ENCODE measurements around the gene INCENP.
"Not testable (repeated sequence)": the region's sequence is repeated elsewhere in the genome, so short reads cannot be mapped to it uniquely, and the experiment has no call there.

The INCENP gene

GRCh38 chr11:62171261-62171723 lies 47.5 kb downstream of the INCENP start:
- DNase-seq (ENCODE audit: low read depth in 2 of 2), result peak; percentile 54 to 60

DNA sequence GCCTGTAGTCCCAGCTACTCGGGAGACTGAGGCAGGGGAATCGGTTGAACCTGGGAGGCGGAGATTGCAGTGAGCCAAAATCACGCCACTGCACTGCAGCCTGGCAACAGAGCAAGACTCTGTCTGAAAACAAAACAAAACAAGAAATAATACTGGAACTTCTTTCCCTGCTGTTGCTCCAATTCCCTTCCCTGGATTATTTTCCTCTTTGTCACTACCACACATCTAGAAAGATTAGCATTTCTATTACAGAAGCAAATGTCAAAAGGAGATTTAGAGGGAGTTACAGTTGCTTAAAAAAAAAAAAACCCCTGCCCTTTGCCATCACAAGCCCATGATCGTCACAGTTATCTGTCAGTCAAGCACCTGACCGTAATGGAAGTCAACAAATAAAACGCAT lies 48.5 kb downstream of the INCENP start:
- no peak for DNase-seq (ENCODE audit: low read depth in 2 of 2)

DNA sequence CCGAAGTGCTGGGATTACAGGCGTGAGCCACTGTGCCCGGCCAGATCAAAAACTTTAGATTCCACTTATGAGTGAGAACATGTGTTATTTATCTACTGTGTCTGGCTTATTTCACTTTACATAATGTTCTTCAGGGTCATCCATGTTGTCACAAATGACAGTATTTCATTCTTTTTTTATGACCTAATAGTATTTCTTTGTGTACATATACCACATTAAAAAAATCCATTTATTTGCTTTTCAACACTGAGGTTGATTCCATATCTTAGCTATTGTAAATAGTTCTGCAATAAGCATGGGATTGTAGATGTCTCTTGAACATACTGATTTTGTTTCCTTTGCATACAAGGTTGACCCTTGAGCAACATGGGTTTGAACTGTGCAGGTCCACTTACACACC lies 53.0 kb downstream of the INCENP start:
- no peak for DNase-seq (ENCODE audit: low read depth in 2 of 2)

- no peak for DNase-seq (ENCODE audit: low read depth in 2 of 2)
Measured at GRCh38 chr11:62179995-62180394, 56.2 kb downstream of the INCENP start.

DNA sequence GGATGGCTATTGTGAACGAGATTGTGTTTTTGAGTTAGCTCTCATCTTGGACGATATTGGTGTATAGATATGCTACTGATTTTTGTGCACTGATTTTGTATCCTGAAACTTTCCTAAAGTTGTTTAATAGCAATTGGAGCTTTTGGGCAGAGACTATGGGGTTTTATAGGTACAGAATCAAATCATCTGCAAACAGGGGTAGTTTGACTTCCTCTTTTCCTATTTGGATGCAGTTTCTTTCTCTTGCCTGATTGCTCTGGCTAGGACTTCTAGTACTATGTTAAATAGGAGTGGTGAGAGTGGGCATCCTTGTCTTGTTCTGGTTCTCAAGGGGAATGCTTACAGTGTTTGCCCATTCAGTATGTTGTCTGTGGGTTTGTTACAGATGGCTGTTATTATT lies 57.3 kb downstream of the INCENP start:
- DNase-seq (ENCODE audit: low read depth in 2 of 2), result no peak

DNA sequence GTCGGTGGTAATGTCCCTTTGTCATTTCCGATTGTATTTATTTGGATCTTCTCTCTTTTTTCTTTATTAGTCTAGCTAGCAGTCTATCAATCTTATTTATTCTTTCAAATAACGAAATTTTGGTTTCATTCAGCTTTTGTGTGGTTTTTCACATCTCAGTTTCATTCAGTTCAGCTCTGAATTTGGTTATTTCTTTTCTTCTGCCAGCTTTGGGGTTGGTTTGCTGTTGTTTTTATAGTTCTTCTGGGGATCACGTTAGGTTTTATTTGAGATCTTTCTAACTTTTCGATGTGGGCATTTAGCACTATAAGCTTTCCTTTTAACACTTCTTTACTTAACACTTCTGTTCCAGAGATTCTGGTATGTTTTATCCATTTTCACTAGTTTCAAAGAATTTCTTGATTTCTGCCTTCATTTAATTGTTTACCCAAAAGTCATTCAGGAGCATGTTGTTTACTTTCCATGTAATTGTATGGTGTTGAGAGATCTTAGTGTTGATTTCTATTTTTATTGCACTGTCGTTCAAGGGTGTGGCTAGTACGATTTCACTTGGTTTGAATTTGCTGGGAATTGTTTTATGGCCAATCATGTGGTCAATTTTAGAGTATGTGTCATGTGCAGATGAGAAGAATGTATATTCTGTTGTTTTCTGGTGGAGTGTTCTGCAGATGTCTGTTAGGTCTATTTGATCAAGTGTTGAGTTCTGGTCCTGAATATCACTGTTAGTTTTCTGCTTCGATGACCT lies 58.5 kb downstream of the INCENP start:
- no peak for DNase-seq (ENCODE audit: low read depth in 2 of 2)

GRCh38 chr11:62186195-62186594 lies 62.4 kb downstream of the INCENP start:
- no peak for DNase-seq (ENCODE audit: low read depth in 2 of 2)

DNA sequence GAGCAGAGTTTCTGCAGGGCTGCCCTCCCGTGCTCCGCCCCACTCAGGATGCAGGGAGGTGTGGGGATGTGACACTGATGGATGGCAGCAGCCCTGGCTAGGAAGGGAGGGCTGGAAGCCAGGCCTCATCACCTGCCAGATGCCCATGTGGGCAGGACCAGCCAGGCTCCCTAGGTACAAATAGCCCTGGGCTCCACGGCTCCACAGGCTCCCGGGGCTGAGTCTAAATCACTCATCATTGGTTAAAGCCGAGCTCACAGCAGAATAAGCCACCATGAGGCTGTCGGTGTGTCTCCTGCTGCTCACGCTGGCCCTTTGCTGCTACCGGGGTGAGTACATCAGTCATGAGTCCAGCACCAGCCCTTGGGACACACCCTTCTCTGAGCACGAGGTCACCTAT lies 66.2 kb downstream of the INCENP start, which contains the start of gene SCGB1D1:
SCGB1D1 (plus strand) TSS at position 206 of the 400 bp plus-strand sequence; CDS start at position 275, 69 bp downstream.
- no peak for DNase-seq (ENCODE audit: low read depth in 2 of 2)

DNA sequence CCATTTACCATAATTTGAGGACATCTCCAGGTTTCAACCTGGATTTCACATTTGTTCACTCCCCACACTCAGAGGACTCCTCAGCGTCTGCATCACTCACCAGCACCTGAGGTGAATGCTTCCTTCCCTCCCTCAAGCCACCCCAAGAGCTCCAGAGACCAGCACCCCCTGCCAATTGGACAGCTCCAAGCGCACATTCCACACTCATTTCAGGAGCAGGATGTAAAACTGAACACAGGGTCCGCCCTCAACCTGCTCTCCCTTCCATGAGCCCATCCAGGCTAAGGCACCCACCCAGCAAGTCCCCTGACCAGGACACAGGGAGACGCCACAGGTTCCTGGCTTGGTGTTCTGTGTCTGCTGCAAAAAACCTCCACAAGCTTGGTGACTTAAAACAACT lies 70.1 kb downstream of the INCENP start:
- DNase-seq (ENCODE audit: low read depth in 2 of 2), result no peak

GRCh38 chr11:62195010-62195409 lies 71.2 kb downstream of the INCENP start:
- not testable (repeated sequence) for DNase-seq (ENCODE audit: low read depth in 2 of 2)

GRCh38 chr11:62195945-62196344 lies 72.1 kb downstream of the INCENP start:
- DNase-seq (ENCODE audit: low read depth in 2 of 2), result no peak

DNA sequence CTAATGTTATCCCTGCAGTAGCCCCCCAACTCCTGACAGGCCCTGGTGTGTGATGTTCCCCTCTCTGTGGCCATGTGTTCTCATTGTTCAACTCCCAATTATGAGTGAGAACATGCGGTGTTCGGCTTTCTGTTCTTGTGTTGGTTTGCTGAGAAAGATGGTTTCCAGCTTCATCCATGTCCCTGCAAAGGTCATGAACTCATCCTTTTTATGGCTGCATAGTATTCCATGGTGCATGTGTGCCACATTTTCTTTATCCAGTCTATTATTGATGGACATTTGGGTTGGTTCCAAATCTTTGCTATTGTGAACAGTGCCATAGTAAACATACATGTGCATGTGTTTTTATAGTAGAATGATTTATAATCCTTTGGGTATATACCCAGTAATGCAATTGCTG lies 73.6 kb downstream of the INCENP start:
- DNase-seq (ENCODE audit: low read depth in 2 of 2), result not testable (repeated sequence)

DNA sequence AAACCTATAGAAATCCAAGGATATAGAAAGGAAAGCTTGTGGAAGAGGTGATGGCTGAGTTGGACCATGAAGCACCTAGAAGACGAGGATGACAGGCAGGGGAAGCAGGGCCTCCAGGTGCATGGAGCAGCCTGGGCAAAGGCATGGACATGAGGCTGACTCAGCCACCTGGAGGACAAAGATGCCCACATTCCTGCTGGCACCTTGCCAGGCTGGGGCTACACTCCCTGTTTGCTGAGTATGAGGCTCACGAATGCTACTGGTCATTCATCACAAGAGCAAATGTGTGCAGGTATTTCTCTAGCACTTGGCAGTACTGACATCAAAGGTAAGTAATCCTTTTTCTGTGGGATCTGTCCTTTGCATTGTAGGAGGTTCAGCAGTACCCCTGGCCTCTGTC lies 77.6 kb downstream of the INCENP start:
- DNase-seq (ENCODE audit: low read depth in 2 of 2), result no peak
